ENCODE data around the gene GNAI1. TPM values are rescaled to one million over a fixed set of nuclear protein-coding genes. Genes with fewer than 3 reads are reported as not detected.
"Not testable (repeated sequence)": the region's sequence is repeated elsewhere in the genome, so short reads cannot be mapped to it uniquely, and the experiment has no call there.

Gene GNAI1
- total RNA-seq, 1 donor from 2014 or later, result 77.6 TPM

DNA sequence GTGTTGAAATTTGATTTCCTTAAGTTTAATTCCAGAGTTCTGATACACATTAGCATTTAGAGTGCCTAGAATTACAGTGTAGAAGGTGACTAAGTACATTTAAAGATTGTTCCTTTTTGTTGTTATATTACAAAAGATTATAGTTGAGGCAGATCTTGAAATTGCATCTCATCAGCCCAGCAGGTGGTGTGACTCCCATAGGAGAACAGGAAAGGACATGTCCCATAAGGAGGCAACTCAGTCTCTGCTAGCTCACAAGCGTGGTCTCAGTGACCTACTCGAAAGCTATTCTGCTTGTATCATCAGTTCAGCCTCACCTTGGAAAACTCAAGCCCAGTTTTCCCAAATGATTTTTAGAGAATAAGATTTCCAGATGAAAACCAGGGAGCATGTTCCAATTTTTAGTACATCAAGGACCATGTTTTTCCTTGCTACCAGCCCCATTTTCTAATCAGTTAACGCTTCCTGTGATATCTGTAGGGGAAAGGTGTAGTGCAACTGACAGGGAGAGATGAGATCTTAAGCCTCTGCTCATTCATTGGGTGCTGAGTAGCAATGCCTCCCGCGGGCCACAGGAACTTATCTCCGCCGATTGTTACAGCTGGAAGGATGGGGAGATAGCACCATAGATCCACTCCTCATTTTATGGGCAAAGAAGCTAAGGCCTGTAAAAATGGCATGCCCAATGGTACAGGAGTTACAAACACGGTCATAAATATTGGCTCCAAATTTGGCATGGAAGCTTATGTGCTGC is 1.1 kb upstream of the GNAI1 start:
- no peak for DNase-seq

DNA sequence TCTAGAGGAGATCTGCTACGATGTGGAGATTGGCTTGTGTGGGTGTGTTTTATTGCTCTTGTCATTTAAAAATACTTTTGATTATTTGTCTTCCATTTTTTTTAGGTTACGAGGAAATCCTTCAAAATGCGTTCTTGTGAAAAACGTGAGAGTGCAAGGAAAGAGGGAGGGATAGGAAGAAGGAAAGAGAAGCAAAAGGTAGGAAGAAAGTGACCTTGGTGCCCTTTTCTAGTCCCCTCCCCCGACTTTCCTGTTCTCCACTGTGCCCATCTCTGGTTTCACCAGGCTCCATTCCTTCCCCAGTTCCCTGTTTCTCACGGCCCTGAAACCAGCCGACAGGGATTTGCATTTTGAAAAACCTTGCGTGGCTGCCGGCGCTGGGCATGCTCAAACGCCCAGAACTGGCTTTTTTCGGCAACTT is 506 bp upstream of the GNAI1 start:
- DNase-seq, result no peak

DNA sequence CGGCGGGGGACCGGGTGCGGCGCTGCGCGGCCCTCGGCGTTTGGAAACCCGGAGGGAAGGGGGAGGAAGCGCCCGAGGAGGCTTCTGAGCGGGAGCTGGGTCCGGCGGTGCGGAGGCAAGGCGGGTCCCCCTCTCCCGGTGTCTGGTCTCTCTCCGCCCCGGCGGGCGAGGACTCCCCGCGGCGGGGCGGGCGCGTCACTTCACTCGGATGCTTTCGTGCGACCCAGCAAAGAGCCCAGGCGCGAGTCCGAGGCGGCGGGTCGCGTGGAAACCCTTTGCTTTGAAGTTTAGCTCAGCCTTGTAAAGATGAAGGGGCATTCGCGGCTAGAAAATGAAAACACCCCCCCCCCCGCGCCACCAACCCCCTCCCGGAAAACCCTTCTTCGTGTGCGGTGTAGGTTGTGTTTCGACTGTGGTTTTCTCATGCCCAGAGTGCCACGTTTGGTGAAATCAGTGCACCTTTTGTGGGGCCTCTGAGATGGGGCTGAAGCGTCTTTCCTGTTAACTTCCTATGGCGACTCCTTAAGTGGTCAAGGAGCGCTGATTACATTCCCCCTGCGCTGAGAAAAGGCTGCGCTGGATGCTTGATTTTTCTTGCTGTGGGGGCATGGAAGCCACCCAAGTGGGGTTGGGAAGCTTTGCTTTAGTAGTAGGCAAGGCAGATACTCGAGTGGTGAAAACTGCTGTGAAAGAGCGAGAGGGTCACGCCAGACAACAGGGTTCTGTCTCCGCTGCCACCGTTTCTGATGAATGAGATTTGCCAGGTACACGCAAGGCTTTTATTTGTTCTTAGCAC is 876 bp downstream of the GNAI1 start:
- DNase-seq, result no peak

DNA sequence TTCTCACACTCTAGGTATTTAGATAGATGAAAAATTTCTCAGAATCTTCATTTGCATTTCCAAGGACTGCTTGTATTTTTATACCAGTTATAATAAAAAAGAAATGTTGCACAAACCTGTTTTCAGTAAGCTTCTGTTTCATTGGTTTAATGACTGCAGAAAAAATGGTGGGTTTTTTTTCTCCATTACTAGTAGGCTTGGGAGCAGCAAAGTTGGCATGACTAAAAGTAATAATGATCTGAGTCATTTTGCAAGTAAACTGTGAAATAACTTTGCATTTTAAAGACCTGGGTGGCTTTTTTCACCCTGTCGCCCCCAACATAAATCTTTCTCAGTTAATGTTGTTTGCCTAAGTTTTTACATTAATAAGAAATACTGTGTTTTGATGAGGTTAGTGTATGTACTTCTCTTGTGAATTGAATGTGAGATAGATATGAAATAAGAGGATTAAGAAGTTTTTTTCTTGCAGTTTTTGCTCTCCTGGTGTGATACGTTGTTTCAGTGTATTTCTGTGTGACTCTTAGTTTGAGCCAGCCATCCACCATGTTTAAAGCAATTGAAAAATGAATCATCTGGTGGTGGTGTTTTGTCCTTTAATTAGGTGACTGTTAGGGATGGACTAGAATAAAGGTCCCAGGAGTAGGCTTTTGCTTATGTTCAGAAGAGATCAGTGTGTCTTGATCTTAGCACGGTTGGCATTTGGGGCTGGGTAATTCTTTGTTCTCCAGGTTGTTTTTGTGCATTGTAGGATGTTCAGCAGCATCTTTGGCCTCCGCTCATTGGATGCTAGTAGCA is 1.8 kb downstream of the GNAI1 start:
- DNase-seq, result peak; percentile 41

DNA sequence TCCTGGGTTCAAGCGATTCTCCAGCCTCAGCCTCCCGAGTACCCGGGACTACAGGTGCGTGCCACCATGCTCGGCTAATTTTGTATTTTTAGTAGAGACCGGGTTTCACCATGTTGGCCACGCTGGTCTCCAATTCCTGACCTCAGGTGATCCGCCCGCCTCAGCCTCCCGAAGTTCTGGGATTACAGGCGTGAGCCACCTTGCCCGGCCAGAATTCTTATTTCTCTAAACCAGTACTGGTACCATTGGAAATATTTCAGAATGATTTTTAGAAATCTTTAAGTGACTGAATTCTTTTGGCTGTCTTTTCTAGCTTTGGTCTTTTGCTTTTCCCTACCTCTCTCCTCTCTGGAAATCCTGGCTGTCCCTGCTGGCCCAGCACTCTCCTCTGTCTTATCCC is 2.8 kb downstream of the GNAI1 start:
- DNase-seq, result no peak

DNA sequence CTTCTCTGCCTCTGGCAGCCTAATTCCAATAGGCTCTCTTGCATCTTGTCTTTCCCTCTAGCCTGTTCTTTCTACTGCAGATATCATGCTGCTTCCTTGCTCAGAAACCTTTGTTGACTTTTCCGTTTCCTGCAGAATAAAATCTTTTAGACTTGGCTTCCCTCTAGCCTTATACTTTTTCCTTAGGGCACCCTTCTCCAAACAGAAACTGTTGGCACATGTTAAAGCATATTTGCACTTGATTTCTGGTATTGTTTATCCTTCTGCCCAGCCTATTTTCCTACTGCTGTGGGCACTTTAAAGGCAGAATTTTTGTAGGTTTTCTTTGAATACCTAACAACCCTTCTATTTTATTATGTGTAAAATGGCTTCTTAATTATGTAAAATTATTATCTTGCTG is 4.6 kb downstream of the GNAI1 start:
- no peak for DNase-seq

DNA sequence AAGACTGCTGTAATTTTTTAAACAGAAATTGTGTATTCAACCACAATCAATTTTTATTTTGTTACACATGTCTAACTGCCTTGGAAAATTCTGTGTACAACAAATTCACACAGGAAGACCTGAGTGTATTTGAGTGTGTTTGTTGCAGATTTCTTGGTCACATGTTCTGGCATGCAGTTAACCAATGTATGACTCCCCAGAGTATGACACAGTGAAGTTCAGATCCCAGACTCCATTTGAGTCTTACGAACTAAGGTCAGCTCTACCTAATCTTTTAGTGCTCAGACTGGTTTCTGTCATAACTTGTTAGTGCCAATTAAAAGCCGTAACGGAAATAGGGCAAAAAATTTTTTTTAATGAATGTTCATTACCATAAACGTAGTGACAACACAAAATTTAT is 5.8 kb downstream of the GNAI1 start:
- no peak for DNase-seq

DNA sequence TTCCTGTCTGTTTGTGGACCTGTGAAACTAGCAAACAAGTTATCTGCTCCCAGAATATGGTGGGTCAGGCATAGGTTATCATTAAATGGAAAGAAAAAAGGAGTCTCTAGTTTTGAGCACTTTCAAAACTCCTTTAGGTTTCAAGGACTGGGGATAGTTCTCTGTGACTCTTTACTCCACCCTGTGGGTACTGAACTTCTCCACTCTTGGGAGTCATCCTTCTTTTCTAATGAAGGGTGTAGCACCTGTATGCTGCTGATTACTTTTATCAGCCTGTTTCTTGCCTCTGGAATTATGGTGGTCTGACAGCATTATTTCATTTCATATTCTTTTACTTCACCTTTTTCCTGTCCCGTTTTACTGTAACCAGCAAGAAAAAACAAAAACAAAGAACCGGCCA is 6.7 kb downstream of the GNAI1 start:
- DNase-seq, result no peak

DNA sequence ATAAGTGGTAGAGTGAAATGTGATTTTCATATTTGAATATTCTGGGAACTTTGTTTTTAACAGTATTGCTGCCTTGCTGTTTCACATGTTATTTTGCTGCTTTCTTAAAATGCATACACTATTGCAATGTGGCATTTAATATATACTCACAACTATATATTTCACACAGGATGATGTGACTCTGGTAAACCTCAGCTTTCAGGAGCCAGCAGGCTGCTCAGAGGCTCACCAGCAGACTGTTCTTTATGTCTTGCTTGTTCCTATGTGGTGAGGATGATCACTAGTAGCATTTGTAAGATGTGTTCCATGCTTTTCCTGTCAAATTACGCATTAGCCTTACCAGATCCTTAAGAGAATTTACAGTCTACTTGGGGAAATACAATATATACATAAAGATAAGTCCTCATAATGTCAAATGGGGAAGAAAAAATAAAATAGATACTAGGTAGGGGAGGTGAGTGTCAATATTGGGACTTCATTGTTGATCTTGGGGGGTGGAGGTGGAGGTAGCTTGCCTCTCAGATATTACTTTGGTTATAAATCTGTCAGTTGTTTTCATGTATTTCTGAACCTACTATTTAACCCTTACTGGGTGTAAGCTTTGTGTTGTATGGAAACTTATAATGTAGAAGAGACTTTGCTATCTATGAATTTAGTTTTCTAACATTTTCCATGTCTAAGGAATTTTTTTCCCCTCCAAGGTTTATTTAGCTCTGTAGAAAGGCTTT is 8.4 kb downstream of the GNAI1 start:
- no peak for DNase-seq

DNA sequence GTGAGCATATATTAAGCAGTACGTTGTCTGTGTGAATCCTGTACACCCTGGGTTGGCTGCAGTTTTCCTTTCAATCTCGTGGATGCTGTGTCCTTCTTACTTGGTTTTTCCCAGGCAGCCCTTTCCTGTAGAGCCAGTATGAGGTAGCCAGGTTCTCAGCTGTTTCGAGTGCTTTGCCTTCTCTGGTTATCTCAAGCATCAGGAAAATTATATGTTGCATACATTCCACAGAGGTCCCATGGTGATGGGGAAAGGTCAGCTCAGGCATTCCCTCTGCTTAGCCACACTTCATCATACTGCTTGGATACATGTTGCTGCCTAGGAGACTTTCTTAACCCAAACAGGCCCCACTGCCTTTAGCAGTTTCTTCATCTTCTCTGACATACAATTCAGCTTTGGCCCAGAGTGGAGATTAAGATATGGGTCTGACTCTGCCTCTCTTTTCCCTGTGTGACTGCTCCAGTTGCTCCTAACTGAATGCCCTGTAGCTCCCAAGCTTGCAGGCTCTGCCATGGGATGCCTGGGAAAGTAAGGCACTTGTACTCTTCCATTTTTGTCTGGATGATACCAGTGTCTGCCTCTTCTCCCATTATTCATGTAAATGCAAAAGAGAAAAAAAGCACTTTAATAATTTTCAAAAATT is 11.3 kb downstream of the GNAI1 start:
- DNase-seq, result peak; percentile 16

DNA sequence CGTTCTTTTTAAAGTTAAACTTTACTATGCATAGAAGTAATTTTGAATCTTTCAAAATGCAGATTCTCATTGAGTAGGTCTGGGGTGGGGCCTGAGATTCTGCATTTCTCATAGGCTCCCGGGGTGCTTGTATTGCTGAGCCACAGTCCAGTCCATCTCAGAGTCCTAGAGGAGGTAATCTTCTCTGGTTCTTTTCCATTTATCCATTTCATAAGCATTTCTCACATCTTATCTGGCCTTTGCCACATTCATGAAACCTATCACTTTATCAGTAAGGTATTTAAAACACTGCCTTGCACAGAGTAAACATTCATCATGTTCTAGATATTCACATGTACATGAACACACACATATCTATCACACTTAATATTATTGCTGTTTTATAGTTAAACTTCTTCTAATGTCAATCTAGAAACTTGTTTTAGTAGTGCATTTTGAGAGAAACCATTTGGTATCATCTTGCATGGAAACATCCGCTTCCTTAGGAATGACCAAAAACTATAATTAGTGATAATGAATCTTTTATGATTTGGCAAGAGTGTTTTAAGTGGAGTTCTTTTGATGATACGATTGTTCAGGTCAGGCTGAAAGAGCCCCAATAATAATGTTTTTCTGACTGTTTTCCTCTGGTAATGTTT is 12.0 kb downstream of the GNAI1 start:
- DNase-seq, result no peak

DNA sequence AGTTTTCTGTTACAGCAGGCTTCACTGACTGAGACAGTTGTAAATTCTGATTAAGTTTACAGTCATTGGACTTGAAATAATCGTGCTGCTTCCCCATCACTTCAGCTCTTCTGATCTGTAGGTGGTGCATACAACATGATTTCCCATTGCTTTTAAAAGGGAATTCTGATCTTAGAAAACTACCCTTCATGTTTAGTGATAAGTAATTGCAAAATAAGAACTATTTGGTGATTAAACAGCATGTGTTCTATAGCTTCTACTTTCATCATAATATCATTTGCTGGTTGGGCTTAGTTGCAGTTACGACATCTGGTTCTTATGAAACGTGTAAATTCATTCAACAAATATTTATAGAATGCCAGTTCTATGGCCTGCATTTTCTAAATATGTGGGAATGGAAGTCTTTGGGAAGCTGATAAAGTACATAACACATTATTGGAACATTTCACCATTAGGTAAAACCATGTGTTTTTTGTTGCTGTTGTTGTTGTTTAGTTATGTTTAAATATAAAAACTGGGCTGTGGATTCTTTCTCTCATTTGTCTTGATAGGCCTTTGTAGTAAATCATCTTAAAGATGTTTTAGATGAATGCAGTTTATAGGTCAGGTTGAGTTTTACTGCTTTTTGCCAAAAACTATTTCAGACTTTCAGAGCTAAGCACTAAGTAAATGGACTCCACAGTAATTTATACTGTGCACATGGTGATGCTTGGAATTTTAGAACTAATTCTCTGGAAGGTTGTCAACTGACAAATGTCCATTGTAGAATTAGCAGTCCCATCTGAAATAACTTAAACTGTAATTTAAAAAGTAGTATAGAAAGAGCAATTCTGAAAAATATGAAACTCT is 13.1 kb downstream of the GNAI1 start:
- peak; percentile 85 for DNase-seq

DNA sequence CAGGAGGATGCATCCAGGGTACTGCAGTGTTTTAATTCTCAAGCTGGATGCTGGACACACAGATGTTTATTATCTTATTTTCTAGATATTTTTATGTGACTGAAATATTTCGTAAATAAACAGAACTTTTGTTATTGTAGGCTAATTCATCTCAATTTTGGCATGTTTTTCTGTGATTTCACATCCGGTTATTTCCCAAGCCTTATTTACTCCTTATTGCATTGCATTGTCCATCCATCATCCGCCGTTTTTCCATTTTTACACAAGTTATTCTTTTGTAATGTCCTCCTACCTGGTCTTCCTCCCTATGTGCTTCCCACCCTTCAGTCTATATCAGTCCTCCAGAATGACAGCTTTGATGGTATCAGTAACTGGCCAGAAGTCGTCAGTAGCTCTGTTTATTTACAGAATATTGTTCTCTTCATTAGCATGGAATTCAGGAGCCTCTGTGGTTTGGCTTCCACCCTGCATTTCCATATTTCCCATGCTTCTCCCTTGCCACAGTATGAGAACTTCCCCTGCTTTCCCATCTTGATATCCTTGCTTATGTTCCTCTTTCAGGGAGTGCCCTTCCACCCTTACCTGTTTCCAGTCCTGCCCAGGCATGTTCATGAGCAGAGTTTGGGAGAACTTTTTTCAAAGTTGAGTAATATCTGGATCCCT is 16.1 kb downstream of the GNAI1 start:
- peak; percentile 18 for DNase-seq

DNA sequence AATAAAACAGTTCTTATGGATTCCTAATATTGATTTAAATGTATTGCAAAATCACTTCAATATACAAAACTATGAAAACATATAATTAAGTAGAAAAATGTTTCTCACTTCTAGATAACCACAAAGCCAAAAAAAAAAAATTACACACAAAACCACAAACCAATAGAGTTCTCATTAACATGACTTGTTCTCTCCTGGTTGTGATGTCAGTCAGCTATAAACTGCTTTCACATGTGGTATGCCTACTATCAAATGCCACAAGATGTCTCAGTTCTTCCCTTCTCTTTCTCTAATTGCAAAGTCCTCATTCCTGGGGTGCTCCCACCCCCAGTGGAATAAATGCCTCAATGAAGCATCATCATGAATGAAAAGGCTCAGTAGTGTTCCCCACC is 16.6 kb downstream of the GNAI1 start:
- no peak for DNase-seq

DNA sequence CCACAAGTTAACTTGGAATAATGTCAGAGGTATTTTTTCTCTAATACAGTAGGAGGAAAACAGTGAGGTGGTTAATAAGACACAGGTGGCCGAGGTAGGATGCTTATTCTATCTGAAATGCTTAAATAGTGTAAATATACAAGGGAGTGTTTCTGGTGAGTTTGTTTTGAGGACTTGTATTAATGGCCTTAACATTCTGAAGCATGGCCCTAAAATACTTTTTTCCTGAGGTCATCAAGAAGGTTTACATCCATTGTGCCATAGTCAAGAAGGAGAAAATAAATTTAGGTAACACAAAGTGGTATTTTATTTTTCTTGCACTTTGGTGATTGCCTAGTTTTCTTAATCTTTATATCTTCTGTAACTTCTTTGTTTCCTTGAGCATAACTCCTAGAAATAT is 18.8 kb downstream of the GNAI1 start:
- DNase-seq, result no peak

DNA sequence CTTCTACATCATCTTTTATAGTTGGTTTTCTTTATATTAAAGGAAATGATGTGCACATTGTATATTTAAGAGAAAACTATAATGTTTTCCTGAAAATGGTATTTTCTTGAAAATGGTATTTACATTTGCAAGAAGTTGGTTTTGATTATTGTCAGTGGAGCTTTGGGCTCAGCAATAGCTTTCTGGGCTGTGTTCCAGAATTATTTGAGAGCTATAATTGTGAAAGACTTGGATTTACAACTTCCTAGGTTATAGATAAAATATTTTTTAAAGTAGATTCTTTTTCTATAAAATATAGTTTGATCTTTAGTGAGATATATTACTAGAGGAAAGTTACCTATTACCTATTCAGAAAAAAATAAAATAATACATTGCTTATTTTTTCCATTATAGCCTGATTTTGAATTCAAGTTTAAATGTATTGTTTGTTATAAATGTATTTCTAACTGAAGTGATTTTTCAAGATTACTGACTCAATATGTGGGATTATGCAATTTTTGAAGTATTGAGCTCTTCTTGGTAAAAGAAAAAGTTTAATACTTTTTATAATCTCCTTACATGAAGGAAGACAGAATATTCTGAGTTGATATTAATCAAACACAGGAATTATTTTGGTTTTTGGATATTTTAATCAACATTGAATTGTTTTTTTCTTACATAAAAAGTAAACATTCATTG is 20.2 kb downstream of the GNAI1 start:
- DNase-seq, result peak; percentile 72

DNA sequence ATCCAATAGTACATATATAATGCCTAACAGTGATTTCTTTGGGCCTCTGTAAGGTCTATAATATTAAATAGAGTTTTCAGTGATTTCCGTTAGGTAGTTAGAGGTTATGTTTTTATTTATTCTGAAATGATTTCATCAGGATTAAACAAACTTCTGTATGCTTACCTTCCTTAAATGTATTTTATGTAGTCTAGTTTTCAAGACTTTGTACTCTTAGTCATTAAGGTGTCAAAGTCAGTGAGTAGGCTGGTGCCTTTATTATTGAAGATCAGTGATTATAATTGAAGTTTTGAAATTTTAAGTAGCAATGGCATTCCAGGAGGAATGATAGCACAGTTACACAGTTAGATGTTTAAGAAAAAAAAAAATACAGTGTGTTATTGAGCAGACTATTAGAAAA is 20.7 kb downstream of the GNAI1 start:
- no peak for DNase-seq

DNA sequence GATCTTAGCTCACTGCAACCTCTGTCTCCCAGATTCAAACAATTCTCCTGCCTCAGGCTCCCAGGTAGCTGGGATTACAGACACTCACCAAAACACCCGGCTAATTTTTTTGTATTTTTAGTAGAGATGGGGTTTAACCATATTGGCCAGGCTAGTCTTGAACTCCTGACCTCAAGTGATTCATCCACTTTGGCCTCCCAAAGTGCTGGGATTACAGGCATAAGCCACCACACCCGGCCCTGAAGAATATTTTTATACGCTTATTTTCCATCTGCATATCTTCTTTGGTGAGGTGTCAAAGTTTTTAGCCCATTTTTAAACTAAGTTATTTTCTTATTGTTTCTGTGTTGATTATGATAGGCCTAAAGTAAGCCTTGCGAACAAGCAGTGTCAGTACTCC is 23.1 kb downstream of the GNAI1 start:
- DNase-seq, result not testable (repeated sequence)

DNA sequence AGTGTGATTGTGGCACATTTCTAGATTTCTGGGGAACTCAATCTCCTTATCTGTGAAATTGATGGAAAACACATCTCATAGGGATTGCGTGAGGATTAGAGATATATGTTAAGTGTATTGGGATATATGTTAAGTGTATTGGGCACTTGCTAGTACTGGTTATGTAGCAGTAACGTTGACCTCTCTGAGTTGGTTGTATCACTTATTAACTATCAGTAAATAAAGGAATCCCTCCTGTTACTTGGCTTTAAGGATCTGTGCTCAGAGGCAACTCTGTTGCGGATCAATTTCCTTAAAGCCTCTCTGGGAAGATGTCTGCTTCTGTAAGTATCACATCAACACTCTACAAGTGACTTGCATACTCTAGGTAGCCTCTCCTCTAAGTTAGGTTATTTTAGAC is 25.2 kb downstream of the GNAI1 start:
- DNase-seq, result no peak
